ENCODE measurements around the gene GID8. TPM values are rescaled to one million over a fixed set of nuclear protein-coding genes. Genes with fewer than 3 reads are reported as not detected.

GID8 gene
- total and polyA plus RNA-seq, 2 of the 13 experiments (the other 11 are each of a cell fraction or from before 2014, with no cell fraction given) = 39.6 to 59.8 TPM

DNA sequence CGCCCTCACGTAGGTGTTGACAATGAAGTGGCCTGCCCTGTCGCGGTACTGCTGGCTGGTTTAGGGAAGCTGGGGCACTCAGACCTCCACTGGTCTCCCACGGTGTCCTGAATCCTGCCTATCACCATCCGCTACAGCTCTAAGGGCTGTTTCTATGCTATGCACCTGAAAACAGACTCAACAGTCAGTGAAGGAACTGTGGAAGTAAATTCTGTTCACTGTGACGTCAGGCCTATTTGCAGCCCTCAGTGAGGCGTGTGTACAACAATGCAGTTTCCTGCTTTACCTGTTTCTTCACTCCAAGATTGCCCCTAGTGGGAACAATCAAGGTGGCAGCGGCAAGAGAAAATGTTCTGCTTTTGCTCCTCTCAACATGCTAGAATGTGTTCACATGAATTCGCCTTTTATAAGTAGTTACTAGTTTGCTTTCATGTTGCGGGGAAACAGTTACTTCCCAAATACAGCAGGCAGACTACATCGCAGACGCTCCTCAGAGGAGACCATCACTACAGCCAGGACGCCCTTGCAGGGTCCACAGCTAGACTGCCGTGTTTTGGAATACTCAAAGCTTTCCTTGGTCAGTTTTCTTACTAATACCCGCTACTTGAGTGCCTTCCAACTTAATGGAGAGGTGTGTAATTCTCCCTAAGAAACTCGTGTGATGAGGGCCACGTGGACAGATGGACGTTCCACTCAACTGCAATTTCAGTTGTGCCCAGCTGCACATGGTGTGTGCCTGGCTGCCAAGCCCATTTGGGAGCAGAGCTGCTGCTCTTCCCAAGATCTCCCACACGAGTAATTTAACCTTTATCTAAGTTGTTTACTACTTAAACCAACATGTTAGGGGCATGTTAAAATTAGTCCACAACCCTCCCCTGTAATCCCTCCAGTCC is 37.0 kb upstream of the GID8 start (continued):
- TF ChIP-seq, protein P1, sequence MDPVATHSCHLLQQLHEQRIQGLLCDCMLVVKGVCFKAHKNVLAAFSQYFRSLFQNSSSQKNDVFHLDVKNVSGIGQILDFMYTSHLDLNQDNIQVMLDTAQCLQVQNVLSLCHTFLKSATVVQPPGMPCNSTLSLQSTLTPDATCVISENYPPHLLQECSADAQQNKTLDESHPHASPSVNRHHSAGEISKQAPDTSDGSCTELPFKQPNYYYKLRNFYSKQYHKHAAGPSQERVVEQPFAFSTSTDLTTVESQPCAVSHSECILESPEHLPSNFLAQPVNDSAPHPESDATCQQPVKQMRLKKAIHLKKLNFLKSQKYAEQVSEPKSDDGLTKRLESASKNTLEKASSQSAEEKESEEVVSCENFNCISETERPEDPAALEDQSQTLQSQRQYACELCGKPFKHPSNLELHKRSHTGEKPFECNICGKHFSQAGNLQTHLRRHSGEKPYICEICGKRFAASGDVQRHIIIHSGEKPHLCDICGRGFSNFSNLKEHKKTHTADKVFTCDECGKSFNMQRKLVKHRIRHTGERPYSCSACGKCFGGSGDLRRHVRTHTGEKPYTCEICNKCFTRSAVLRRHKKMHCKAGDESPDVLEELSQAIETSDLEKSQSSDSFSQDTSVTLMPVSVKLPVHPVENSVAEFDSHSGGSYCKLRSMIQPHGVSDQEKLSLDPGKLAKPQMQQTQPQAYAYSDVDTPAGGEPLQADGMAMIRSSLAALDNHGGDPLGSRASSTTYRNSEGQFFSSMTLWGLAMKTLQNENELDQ (CRISPR knock-in tag; IDR thresholded peaks at IDR 0.05; ENCODE audit: borderline replicate concordance) = 0 out of 2 replicates have a peak, but pooled peaks have one; percentile 60
- TF ChIP-seq ZNF816 (CRISPR knock-in tag; IDR thresholded peaks at IDR 0.05; ENCODE audit: borderline replicate concordance) (0 out of 2 replicates have a peak, but pooled peaks have one; percentile 23), GATA4 (IDR thresholded peaks at IDR 0.05; ENCODE audit: borderline replicate concordance, low read depth) (peak; percentile 43; the same call in 1 of the 2 replicates), ZNF768 (CRISPR knock-in tag; IDR thresholded peaks at IDR 0.05) (no peak), TEAD3 (CRISPR knock-in tag; optimal IDR thresholded peaks at IDR 0.05; ENCODE audit: borderline replicate concordance) (peak; percentile 28), ZMYM4 (CRISPR knock-in tag; IDR thresholded peaks at IDR 0.05) (no peak), STAT5B (CRISPR knock-in tag; IDR thresholded peaks at IDR 0.05) (0 out of 2 replicates have a peak, but pooled peaks have one; percentile 1), FLYWCH1 (CRISPR knock-in tag; IDR thresholded peaks at IDR 0.05) (peak; percentile 32; the same call in 1 of the 2 replicates), POLR2AphosphoS5 (IDR thresholded peaks at IDR 0.05; ENCODE audit: low read depth, low read length) (no peak; the same call in 1 of the 2 replicates), NRL (CRISPR knock-in tag; IDR thresholded peaks at IDR 0.05; ENCODE audit: borderline replicate concordance) (0 out of 2 replicates have a peak, but pooled peaks have one; percentile 46), KDM5B (CRISPR knock-in tag; IDR thresholded peaks at IDR 0.05; ENCODE audit: borderline replicate concordance) (peak; percentile 60; the same call in 1 of the 2 replicates), WIZ (CRISPR knock-in tag; IDR thresholded peaks at IDR 0.05) (0 out of 2 replicates have a peak, but pooled peaks have one; percentile 55), ZFYVE20 (CRISPR knock-in tag; IDR thresholded peaks at IDR 0.05; ENCODE audit: borderline replicate concordance, low read depth) (0 out of 2 replicates have a peak, but pooled peaks have one; percentile 11), AGO1 (IDR thresholded peaks at IDR 0.05; ENCODE audit: low read depth, low read length, poor library complexity, severe bottlenecking) (no peak), POLR2A (IDR thresholded peaks at IDR 0.05; ENCODE audit: insufficient read depth in 1 of 2, low read depth in 2 of 2, low read length in 2 of 2) (peak in 1 of 2 experiments; percentile 39; a peak in 1 of 4 replicates), AGO2 (optimal IDR thresholded peaks at IDR 0.05; ENCODE audit: low read depth, low read length) (peak; percentile 24), IRF2 (CRISPR knock-in tag; IDR thresholded peaks at IDR 0.05) (0 out of 2 replicates have a peak, but pooled peaks have one; percentile 14), ZKSCAN8 (CRISPR knock-in tag; IDR thresholded peaks at IDR 0.05; ENCODE audit: borderline replicate concordance) (no peak; the same call in 1 of the 2 replicates)
- TF ChIP-seq, protein P2, sequence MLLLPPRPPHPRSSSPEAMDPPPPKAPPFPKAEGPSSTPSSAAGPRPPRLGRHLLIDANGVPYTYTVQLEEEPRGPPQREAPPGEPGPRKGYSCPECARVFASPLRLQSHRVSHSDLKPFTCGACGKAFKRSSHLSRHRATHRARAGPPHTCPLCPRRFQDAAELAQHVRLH (CRISPR knock-in tag; IDR thresholded peaks at IDR 0.05; ENCODE audit: borderline replicate concordance, low read depth) = peak; percentile 10; the same call in 1 of the 2 replicates
- TF ChIP-seq, protein P3, sequence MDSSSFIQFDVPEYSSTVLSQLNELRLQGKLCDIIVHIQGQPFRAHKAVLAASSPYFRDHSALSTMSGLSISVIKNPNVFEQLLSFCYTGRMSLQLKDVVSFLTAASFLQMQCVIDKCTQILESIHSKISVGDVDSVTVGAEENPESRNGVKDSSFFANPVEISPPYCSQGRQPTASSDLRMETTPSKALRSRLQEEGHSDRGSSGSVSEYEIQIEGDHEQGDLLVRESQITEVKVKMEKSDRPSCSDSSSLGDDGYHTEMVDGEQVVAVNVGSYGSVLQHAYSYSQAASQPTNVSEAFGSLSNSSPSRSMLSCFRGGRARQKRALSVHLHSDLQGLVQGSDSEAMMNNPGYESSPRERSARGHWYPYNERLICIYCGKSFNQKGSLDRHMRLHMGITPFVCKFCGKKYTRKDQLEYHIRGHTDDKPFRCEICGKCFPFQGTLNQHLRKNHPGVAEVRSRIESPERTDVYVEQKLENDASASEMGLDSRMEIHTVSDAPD (CRISPR knock-in tag; IDR thresholded peaks at IDR 0.05) = 0 out of 2 replicates have a peak, but pooled peaks have one; percentile 15
- TF ChIP-seq, protein P4, sequence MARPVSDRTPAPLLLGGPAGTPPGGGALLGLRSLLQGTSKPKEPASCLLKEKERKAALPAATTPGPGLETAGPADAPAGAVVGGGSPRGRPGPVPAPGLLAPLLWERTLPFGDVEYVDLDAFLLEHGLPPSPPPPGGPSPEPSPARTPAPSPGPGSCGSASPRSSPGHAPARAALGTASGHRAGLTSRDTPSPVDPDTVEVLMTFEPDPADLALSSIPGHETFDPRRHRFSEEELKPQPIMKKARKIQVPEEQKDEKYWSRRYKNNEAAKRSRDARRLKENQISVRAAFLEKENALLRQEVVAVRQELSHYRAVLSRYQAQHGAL (CRISPR knock-in tag; IDR thresholded peaks at IDR 0.05; ENCODE audit: not compliant biosample characterization) = peak; percentile 3
